CD4-positive, alpha-beta memory T cell (primary cell): ENCODE measurements around the gene MBOAT2. TPM values are rescaled to one million over a fixed set of nuclear protein-coding genes. Genes with fewer than 3 reads are reported as not detected.

Experiments used
- CTCF ChIA-PET: fragments of 350-600 bp; sonication (Branson Sonifier 250); formaldehyde crosslinking; loops from one replicate; lab custom pipeline; 2021; ENCODE audit warnings: inconsistent platforms; ENCODE audit not compliant: partially characterized antibody; lab: Charles Lee
- POLR2A ChIA-PET: fragments of 350-600 bp; sonication (Branson Sonifier 250); formaldehyde crosslinking; loops from one replicate; lab custom pipeline; 2021; ENCODE audit not compliant: partially characterized antibody; lab: Charles Lee
- DNase-seq, 5 donors: peaks; one replicate each; pipeline versions ENCODE4 v3.0.0 to v3.0.0-alpha.2; 2020 to 2022; ENCODE audit warnings: mixed read lengths in 1 of 5
- H3K27ac ChIP-seq: one replicate; pipeline ENCODE4 v1.7.0; 2013; ENCODE audit warnings: low read depth, low read length
- H3K27me3 ChIP-seq: 2 replicates; pipeline ENCODE4 v1.7.0; 2013; ENCODE audit warnings: mild to moderate bottlenecking, low read length, moderate library complexity; ENCODE audit not compliant: insufficient read depth
- H3K36me3 ChIP-seq: 2 replicates; pipeline ENCODE4 v1.7.0; 2013; ENCODE audit warnings: mild to moderate bottlenecking, low read length, moderate library complexity; ENCODE audit not compliant: insufficient read depth
- H3K4me1 ChIP-seq: 2 replicates; pipeline ENCODE4 v1.7.0; 2013; ENCODE audit warnings: mild to moderate bottlenecking, low read length, moderate library complexity; ENCODE audit not compliant: insufficient read depth
- H3K4me3 ChIP-seq, 2 donors: one replicate each; pipeline ENCODE4 v1.7.0; 2013; ENCODE audit warnings: low read length in 2 of 2, mild to moderate bottlenecking in 1 of 2
- H3K9me3 ChIP-seq, 2 donors: one replicate each; pipeline ENCODE4 v1.7.0; 2013; ENCODE audit warnings: low read length in 2 of 2, control low read depth in 1 of 2; ENCODE audit not compliant: control insufficient read depth in 1 of 2
- H3K27ac Mint-ChIP-seq, 7 donors: one replicate each; pipeline ENCODE4 v1.8.0; 2020 to 2021; ENCODE audit warnings: mixed read lengths in 7 of 7, mild to moderate bottlenecking in 6 of 7, inconsistent platforms in 3 of 7, moderate library complexity in 3 of 7
- H3K27me3 Mint-ChIP-seq, 2 donors: one replicate each; pipeline ENCODE4 v1.8.0; 2020 to 2021; ENCODE audit warnings: mixed read lengths in 2 of 2
- H3K36me3 Mint-ChIP-seq, 2 donors: one replicate each; pipeline ENCODE4 v1.8.0; 2020 to 2021; ENCODE audit warnings: mixed read lengths in 2 of 2, inconsistent platforms in 1 of 2, mild to moderate bottlenecking in 1 of 2
- H3K4me1 Mint-ChIP-seq, 4 donors: one replicate each; pipeline ENCODE4 v1.8.0; 2020 to 2021; ENCODE audit warnings: mixed read lengths in 4 of 4, mild to moderate bottlenecking in 1 of 4
- H3K4me3 Mint-ChIP-seq, 8 donors: one replicate each; pipeline ENCODE4 v1.8.0; 2020 to 2021; ENCODE audit warnings: mixed read lengths in 8 of 8, mild to moderate bottlenecking in 7 of 8, moderate library complexity in 6 of 8, inconsistent platforms in 3 of 8
- H3K9me3 Mint-ChIP-seq, 8 donors: one replicate each; pipeline ENCODE4 v1.8.0; 2020 to 2021; ENCODE audit warnings: mixed read lengths in 8 of 8, mild to moderate bottlenecking in 5 of 8, inconsistent platforms in 3 of 8, moderate library complexity in 1 of 8
- intact Hi-C: fragments of 100-400 bp; cut with micrococcal nuclease; formaldehyde crosslinking; loops from one replicate; pipeline ENCODE4 v1.15.1; 2023
- polyA plus RNA-seq, 2 donors: library from polyadenylated mRNA; unstranded; fragments of 300-500 nt; fragmentation: Illumina TruSeq; gene quantifications; one replicate each; pipeline ENCODE4 v1.2.3, GENCODE V29; 2021
- total RNA-seq, 2 experiments: library from RNA; stranded (reverse); gene quantifications; one replicate each; pipeline ENCODE4 v1.2.3, GENCODE V29; 2021

The MBOAT2 gene
- total and polyA plus RNA-seq, 4 experiments from 2014 or later, result 0.20 to 2.0 (median 1.7) TPM

- CTCF ChIA-PET, result no interaction called here
- no peak overlapping the region for H3K4me3 Mint-ChIP-seq
- H3K27me3 Mint-ChIP-seq, result no peaks in the 10 kb centered on the region
- no peaks in the 10 kb centered on the region for H3K27me3 ChIP-seq
- H3K36me3 ChIP-seq, result no peaks in the 10 kb centered on the region
- peaks cover 10 to 18% (median 14%) of the 10 kb centered on the region in 4 donors for H3K4me1 Mint-ChIP-seq
- intact Hi-C loops, result loop anchor here (5.0 kb wide), 2 partner anchors 162 to 317 kb away; partner anchors contain the start of genes ID2 and KIDINS220
- no peak overlapping the region for H3K4me3 ChIP-seq
- H3K9me3 Mint-ChIP-seq, result no peaks in the 10 kb centered on the region
- no peak for DNase-seq
- H3K9me3 ChIP-seq, result no peaks in the 10 kb centered on the region
- H3K4me1 ChIP-seq, result peaks cover 6% of the 10 kb centered on the region
- no peak overlapping the region for H3K27ac Mint-ChIP-seq
- H3K36me3 Mint-ChIP-seq, result no peaks in the 10 kb centered on the region
- no peak overlapping the region for H3K27ac ChIP-seq
- POLR2A ChIA-PET, result no interaction called here
Measured at GRCh38 chr2:8999797-9000196, 3.7 kb downstream of the MBOAT2 start.

GRCh38 chr2:8999102-8999446, 4.4 kb downstream of the MBOAT2 start:
- ChIA-PET CTCF (no interaction called here), POLR2A (no interaction called here)
- Mint-ChIP-seq H3K4me1 (peaks cover 7 to 12% (median 10%) of the 10 kb centered on the region in 4 donors), H3K4me3 (no peak overlapping the region), H3K27ac (peak overlapping the region in 1 of 7 donors; percentile 52), H3K9me3 (no peaks in the 10 kb centered on the region), H3K27me3 (no peaks in the 10 kb centered on the region), H3K36me3 (no peaks in the 10 kb centered on the region)
- DNase-seq, result no peak
- Histone ChIP-seq H3K9me3 (no peaks in the 10 kb centered on the region), H3K4me1 (peaks cover 6% of the 10 kb centered on the region), H3K27ac (no peak overlapping the region), H3K4me3 (no peak overlapping the region), H3K27me3 (no peaks in the 10 kb centered on the region), H3K36me3 (no peaks in the 10 kb centered on the region)
- intact Hi-C loops, result no loop called here

- peak overlapping the region in 1 of 7 donors; percentile 52 for H3K27ac Mint-ChIP-seq
- Histone ChIP-seq H3K9me3 (no peaks in the 10 kb centered on the region), H3K4me3 (no peak overlapping the region), H3K36me3 (no peaks in the 10 kb centered on the region), H3K4me1 (peaks cover 6% of the 10 kb centered on the region), H3K27ac (no peak overlapping the region), H3K27me3 (no peaks in the 10 kb centered on the region)
- H3K4me3 Mint-ChIP-seq, result no peak overlapping the region
- CTCF ChIA-PET, result interaction anchor here (1.7 kb wide), 1 partner anchor 19 kb away, joined by 3 read pairs; no protein-coding TSS in a partner anchor
- no peaks in the 10 kb centered on the region for H3K36me3 Mint-ChIP-seq
- POLR2A ChIA-PET, result no interaction called here
- no peaks in the 10 kb centered on the region for H3K9me3 Mint-ChIP-seq
- no peak for DNase-seq
- peaks cover 0 to 4% of the 10 kb centered on the region in 2 donors for H3K27me3 Mint-ChIP-seq
- intact Hi-C loops, result no loop called here
- H3K4me1 Mint-ChIP-seq, result peaks cover 7 to 12% (median 10%) of the 10 kb centered on the region in 4 donors
Measured at GRCh38 chr2:8998418-8999101, 4.9 kb downstream of the MBOAT2 start.

GRCh38 chr2:8997631-8998030, 5.9 kb downstream of the MBOAT2 start:
- no peak for DNase-seq
- Mint-ChIP-seq H3K27ac (no peak overlapping the region), H3K27me3 (peaks cover 0 to 7% of the 10 kb centered on the region in 2 donors), H3K36me3 (no peaks in the 10 kb centered on the region), H3K4me1 (peaks cover 5 to 8% (median 7%) of the 10 kb centered on the region in 4 donors), H3K9me3 (no peaks in the 10 kb centered on the region), H3K4me3 (no peak overlapping the region)
- Histone ChIP-seq H3K27me3 (no peaks in the 10 kb centered on the region), H3K4me1 (peaks cover 1% of the 10 kb centered on the region), H3K36me3 (no peaks in the 10 kb centered on the region), H3K4me3 (no peak overlapping the region), H3K9me3 (no peaks in the 10 kb centered on the region), H3K27ac (no peak overlapping the region)
- ChIA-PET POLR2A (no interaction called here), CTCF (interaction anchor here (1.7 kb wide), 1 partner anchor 19 kb away, joined by 3 read pairs; no protein-coding TSS in a partner anchor)
- intact Hi-C loops, result no loop called here

GRCh38 chr2:8997108-8997507, 6.4 kb downstream of the MBOAT2 start:
- ChIA-PET CTCF (interaction anchor here (1.7 kb wide), 1 partner anchor 20 kb away, joined by 3 read pairs; no protein-coding TSS in a partner anchor), POLR2A (no interaction called here)
- H3K36me3 Mint-ChIP-seq, result no peaks in the 10 kb centered on the region
- Histone ChIP-seq H3K27me3 (no peaks in the 10 kb centered on the region), H3K4me1 (no peaks in the 10 kb centered on the region), H3K27ac (no peak overlapping the region), H3K36me3 (no peaks in the 10 kb centered on the region), H3K4me3 (no peak overlapping the region), H3K9me3 (no peaks in the 10 kb centered on the region)
- H3K27ac Mint-ChIP-seq, result no peak overlapping the region
- no peak for DNase-seq
- H3K4me1 Mint-ChIP-seq, result peaks cover 3 to 6% (median 3%) of the 10 kb centered on the region in 4 donors
- peaks cover 0 to 7% of the 10 kb centered on the region in 2 donors for H3K27me3 Mint-ChIP-seq
- no peak overlapping the region for H3K4me3 Mint-ChIP-seq
- intact Hi-C loops, result no loop called here
- no peaks in the 10 kb centered on the region for H3K9me3 Mint-ChIP-seq

GRCh38 chr2:8996006-8996405, 7.5 kb downstream of the MBOAT2 start:
- H3K4me1 Mint-ChIP-seq, result peaks cover 3 to 6% (median 3%) of the 10 kb centered on the region in 4 donors
- POLR2A ChIA-PET, result no interaction called here
- H3K4me3 Mint-ChIP-seq, result no peak overlapping the region
- Histone ChIP-seq H3K36me3 (no peaks in the 10 kb centered on the region), H3K4me3 (no peak overlapping the region), H3K4me1 (no peaks in the 10 kb centered on the region), H3K27me3 (no peaks in the 10 kb centered on the region), H3K9me3 (no peaks in the 10 kb centered on the region), H3K27ac (no peak overlapping the region)
- H3K27ac Mint-ChIP-seq, result no peak overlapping the region
- peaks cover 0 to 8% of the 10 kb centered on the region in 2 donors for H3K27me3 Mint-ChIP-seq
- intact Hi-C loops, result no loop called here
- no peaks in the 10 kb centered on the region for H3K9me3 Mint-ChIP-seq
- DNase-seq, result no peak
- CTCF ChIA-PET, result no interaction called here
- H3K36me3 Mint-ChIP-seq, result no peaks in the 10 kb centered on the region

GRCh38 chr2:8994386-8994785, 9.1 kb downstream of the MBOAT2 start:
- POLR2A ChIA-PET, result no interaction called here
- CTCF ChIA-PET, result no interaction called here
- no peak overlapping the region for H3K4me3 Mint-ChIP-seq
- H3K27ac ChIP-seq, result no peak overlapping the region
- H3K9me3 ChIP-seq, result no peaks in the 10 kb centered on the region
- no peak overlapping the region for H3K4me3 ChIP-seq
- no peaks in the 10 kb centered on the region for H3K27me3 ChIP-seq
- no peak overlapping the region for H3K27ac Mint-ChIP-seq
- no peaks in the 10 kb centered on the region for H3K4me1 Mint-ChIP-seq
- H3K4me1 ChIP-seq, result no peaks in the 10 kb centered on the region
- DNase-seq, result no peak
- H3K36me3 ChIP-seq, result no peaks in the 10 kb centered on the region
- H3K27me3 Mint-ChIP-seq, result peaks cover 0 to 8% of the 10 kb centered on the region in 2 donors
- intact Hi-C loops, result no loop called here
- H3K36me3 Mint-ChIP-seq, result no peaks in the 10 kb centered on the region
- H3K9me3 Mint-ChIP-seq, result no peaks in the 10 kb centered on the region
